Activated naive CD4-positive, alpha-beta T cell treated with anti-CD3 and anti-CD28 coated beads for 36 hours (primary cell): ENCODE data around the gene DNAJC21. TPM values are rescaled to one million over a fixed set of nuclear protein-coding genes. Genes with fewer than 3 reads are reported as not detected.
A peak's percentile ranks its signal among the peaks of the same experiment; 100 is the strongest.

Experiments
- CTCF ChIA-PET: fragments of 350-600 bp; sonication (Branson Sonifier 250); formaldehyde crosslinking; loops from one replicate; lab custom pipeline; 2021; ENCODE audit warnings: antibody characterized with exemption; lab: Charles Lee
- DNase-seq: peaks from one replicate; pipeline ENCODE4 v3.0.0-alpha.2; 2020
- H3K27ac Mint-ChIP-seq: one replicate; pipeline ENCODE4 v1.8.0; 2021; ENCODE audit warnings: mild to moderate bottlenecking, mixed read lengths
- H3K27me3 Mint-ChIP-seq: one replicate; pipeline ENCODE4 v1.8.0; 2021; ENCODE audit warnings: low read depth, mixed read lengths
- H3K36me3 Mint-ChIP-seq: one replicate; pipeline ENCODE4 v1.8.0; 2021; ENCODE audit warnings: low read depth, mixed read lengths
- H3K4me1 Mint-ChIP-seq: one replicate; pipeline ENCODE4 v1.8.0; 2021; ENCODE audit warnings: low read depth, mixed read lengths
- H3K4me3 Mint-ChIP-seq: one replicate; pipeline ENCODE4 v1.8.0; 2021; ENCODE audit warnings: mild to moderate bottlenecking, moderate library complexity, mixed read lengths
- H3K9me3 Mint-ChIP-seq: one replicate; pipeline ENCODE4 v1.8.0; 2021; ENCODE audit warnings: mixed read lengths
- intact Hi-C: fragments of 100-400 bp; cut with micrococcal nuclease; formaldehyde crosslinking; loops from one replicate; pipeline ENCODE4 v1.15.1; 2023
- total RNA-seq, 2 experiments: library from RNA; stranded (reverse); gene quantifications; one replicate each; pipeline ENCODE4 v1.2.3, GENCODE V29; 2021

DNAJC21 gene
- total RNA-seq, 2 experiments from 2014 or later: 59.1 to 62.1 TPM

DNA sequence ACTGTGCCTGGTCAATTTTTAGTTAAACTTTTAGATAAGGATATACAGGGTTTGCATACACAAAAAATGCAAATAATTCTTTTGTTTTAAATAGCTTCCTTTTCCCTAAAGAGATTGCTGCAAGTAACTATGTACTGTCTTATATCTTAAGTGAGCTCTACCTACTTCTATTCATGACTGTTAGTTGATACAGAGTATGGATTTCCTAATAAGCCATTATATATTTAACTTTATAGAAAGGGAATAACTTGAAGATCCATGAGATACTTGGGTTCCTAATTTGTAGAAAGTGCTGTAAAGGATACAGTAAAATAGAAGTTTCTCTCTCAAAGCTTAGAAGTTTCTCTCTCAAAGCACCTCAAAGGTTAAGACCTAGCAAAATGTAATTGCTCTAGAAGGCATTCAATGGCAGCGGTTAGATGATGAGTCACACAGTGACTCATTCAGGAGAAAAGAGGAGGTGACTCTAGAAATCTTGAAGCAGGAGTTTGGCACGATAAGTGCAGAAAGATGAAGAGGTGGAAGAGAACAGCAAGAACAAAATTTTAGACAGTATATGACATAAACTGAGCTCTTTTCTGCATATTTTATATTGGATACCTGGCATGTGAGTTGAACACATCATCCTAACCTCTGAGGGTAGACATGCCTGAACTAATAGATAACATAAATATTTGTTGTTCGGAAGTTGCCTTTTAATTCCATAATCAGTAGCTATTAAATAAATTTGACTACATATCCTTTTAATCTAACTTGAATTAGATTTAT is 5.5 kb upstream of the DNAJC21 start:
- DNase-seq: peak; percentile 64
- Mint-ChIP-seq H3K4me1 (peaks cover 40% of the 10 kb centered on the region), H3K9me3 (no peaks in the 10 kb centered on the region), H3K4me3 (peak overlapping the region; percentile 2), H3K27me3 (no peaks in the 10 kb centered on the region), H3K36me3 (peaks cover 36% of the 10 kb centered on the region), H3K27ac (peak overlapping the region; percentile 89)
- intact Hi-C loops: loop anchor here (1.0 to 10.0 kb wide), 4 partner anchors 9 to 1069 kb away; partner anchors contain the start of genes BRIX1, IL7R and RAD1
- CTCF ChIA-PET: interaction anchor here (1.3 to 2.1 kb wide), 3 partner anchors 9 to 80 kb away, joined by 4 to 9 read pairs (median 4); partner anchors contain the start of genes BRIX1 and RAD1

DNA sequence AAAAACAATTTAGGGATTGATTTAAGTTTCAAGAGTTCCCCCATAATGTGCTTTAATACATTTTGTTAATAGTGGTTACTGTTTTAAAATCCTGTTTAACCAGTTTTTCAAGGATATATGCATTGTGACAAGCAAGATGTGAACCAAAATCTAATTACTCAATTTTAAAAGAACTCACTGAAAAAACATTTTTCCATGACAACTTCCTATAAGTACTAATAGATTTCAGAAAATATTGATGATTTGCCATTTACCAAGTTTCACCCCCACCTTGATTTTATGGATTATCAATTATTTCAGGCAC is 4.9 kb upstream of the DNAJC21 start:
- intact Hi-C loops: loop anchor here (1.0 to 10.0 kb wide), 4 partner anchors 9 to 1070 kb away; partner anchors contain the start of genes BRIX1, IL7R and RAD1
- H3K4me3 Mint-ChIP-seq: no peak overlapping the region
- H3K27me3 Mint-ChIP-seq: no peaks in the 10 kb centered on the region
- H3K27ac Mint-ChIP-seq: peak overlapping the region; percentile 89
- H3K4me1 Mint-ChIP-seq: peaks cover 44% of the 10 kb centered on the region
- no peak for DNase-seq
- H3K9me3 Mint-ChIP-seq: no peaks in the 10 kb centered on the region
- CTCF ChIA-PET: interaction anchor here (1.3 to 2.1 kb wide), 4 partner anchors 8 to 79 kb away, joined by 4 to 9 read pairs (median 4); partner anchors contain the start of genes BRIX1 and RAD1
- peaks cover 37% of the 10 kb centered on the region for H3K36me3 Mint-ChIP-seq

DNA sequence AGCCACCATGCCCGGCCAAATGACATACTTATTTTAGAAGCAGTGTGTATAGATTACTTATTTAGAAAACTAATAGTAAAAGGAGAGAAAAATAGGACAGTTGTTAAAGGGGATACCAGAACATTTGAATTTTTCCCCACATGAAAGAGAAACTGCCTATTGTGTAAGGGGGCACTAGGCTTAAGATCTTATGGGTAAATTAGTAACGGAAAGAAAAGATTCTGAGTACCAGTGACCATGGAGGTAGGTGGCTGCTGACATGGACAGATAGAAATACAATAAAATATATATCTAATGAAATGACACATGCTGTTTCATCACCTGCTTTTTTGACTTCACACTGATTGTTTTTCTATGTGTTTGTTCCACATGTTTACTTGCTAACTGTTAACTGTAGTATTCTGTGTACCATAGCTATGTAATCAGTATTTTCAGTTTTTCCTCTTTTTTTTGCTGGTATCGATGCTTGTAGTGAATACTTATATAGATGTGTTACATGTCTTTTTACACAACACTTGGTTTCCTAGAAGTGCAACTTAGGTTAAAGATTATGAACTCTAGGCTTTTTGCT is 3.0 kb upstream of the DNAJC21 start:
- Mint-ChIP-seq H3K9me3 (no peaks in the 10 kb centered on the region), H3K4me3 (no peak overlapping the region), H3K27ac (peak overlapping the region; percentile 65), H3K4me1 (peaks cover 48% of the 10 kb centered on the region), H3K36me3 (peaks cover 32% of the 10 kb centered on the region), H3K27me3 (no peaks in the 10 kb centered on the region)
- intact Hi-C loops: loop anchor here (5.0 to 10.0 kb wide), 8 partner anchors 691 to 1484 kb away; partner anchors contain the start of genes AMACR, IL7R, LMBRD2 and NADK2
- CTCF ChIA-PET: no interaction called here
- DNase-seq: no peak

DNA sequence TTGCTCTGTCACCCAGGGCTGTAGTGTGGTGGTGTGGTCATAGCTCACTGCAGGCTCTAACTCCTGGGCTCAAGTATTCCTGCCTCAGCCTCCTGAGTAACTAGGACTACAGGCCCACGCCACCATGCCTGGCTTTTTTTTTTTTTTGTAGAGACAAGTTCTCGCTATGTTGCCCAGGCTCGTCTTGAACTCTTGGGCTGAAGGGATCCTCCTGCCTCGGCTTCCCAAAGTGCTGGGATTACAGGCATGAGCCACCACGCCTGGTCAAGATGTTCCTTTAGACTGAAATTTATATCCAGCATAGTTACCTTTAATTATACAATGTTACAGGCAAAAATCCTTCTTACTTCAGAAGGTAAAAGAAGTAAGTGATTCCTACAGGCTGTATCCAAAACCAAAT is 1.6 kb upstream of the DNAJC21 start:
- CTCF ChIA-PET: no interaction called here
- Mint-ChIP-seq H3K4me3 (no peak overlapping the region), H3K36me3 (peaks cover 31% of the 10 kb centered on the region), H3K9me3 (no peaks in the 10 kb centered on the region), H3K4me1 (peaks cover 44% of the 10 kb centered on the region), H3K27ac (no peak overlapping the region), H3K27me3 (no peaks in the 10 kb centered on the region)
- intact Hi-C loops: loop anchor here (5.0 to 10.0 kb wide), 8 partner anchors 690 to 1485 kb away; partner anchors contain the start of genes AMACR, IL7R, LMBRD2 and NADK2
- no peak for DNase-seq

DNA sequence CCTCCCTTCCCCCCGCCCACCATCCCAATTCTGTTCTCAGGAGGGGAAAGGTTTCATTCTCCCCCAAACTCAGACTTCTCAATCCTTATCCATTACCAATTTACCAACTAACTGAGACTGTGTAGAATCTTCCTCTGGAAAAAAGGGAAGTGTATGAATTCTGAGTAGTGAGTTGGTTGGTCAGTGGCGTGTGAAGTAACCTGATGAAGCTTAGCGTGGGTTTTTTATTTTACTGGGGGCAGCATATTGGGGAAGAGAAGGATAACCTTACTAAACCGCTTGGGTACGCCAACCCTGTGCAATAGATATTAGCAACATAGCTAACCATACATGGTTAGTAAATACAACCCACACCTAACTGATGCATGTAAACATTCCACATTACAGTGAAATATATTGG is 1.1 kb upstream of the DNAJC21 start:
- Mint-ChIP-seq H3K36me3 (peaks cover 30% of the 10 kb centered on the region), H3K27ac (no peak overlapping the region), H3K4me3 (no peak overlapping the region), H3K9me3 (no peaks in the 10 kb centered on the region), H3K4me1 (peaks cover 40% of the 10 kb centered on the region), H3K27me3 (no peaks in the 10 kb centered on the region)
- intact Hi-C loops: loop anchor here (5.0 to 10.0 kb wide), 8 partner anchors 689 to 1486 kb away; partner anchors contain the start of genes AMACR, IL7R, LMBRD2 and NADK2
- CTCF ChIA-PET: no interaction called here
- DNase-seq: no peak

DNA sequence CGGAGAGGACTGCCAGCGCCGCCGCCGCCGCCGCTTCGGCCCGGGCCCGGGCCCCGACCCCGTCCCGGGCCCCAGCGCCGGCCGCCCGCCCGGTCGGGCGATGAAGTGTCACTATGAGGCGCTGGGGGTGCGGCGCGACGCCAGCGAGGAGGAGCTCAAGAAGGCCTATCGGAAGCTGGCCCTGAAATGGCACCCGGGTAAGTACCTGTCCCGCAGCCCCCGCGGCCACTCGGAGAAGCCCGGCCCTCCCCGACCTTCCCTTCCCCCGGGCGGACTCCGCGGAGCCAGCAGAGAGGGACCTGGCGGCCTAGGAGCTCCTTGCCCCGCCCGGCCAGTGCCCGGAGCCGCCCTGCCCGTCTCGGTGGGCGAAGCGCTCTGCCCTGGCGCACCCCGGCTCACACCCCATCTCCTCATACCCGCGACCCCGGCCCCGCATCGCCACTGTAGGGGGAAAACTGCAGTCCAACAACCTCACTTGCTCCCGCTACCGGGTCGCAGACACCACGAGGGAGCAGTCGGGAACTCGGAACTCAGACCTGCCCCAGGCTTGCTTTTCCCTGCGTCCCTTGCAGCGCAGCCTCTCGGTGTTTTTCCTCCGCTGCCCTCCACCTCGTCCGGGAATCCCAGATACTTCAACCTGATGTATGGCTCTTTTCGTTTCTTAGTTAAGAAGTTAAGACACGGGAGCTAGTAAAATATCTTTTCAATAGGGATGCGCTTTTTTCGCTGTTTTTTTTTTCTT is 532 bp downstream of the DNAJC21 start:
- peaks cover 35% of the 10 kb centered on the region for H3K4me1 Mint-ChIP-seq

DNA sequence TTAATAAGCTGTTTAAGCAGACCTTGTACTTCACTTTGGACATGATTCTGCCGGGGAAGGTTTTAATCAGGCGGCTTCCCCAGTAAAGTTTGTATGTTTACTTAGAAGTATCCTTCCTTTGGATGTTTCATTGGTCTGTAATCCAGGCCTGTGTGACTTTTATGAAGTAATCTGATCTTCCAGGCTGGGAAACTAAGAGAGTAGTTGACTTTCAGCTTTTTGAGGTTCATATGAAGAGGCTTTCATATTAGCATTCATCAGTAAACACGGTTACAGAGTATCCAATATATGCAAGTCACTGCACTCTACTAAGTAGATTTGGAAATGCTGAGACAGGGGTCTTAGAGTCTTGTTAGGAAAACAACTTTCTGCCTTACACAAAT is 1.1 kb downstream of the DNAJC21 start:
- H3K27me3 Mint-ChIP-seq: no peaks in the 10 kb centered on the region
- CTCF ChIA-PET: interaction anchor here (1.2 to 2.5 kb wide), 3 partner anchors 14 to 73 kb away, joined by 3 to 11 read pairs (median 3); partner anchors contain the start of genes BRIX1 and RAD1
- peaks cover 34% of the 10 kb centered on the region for H3K4me1 Mint-ChIP-seq
- peaks cover 22% of the 10 kb centered on the region for H3K36me3 Mint-ChIP-seq
- peak overlapping the region; percentile 94 for H3K4me3 Mint-ChIP-seq
- peak overlapping the region; percentile 94 for H3K27ac Mint-ChIP-seq
- intact Hi-C loops: loop anchor here (2.0 kb wide), 1 partner anchor 28 kb away; no protein-coding TSS in a partner anchor
- no peak for DNase-seq
- no peaks in the 10 kb centered on the region for H3K9me3 Mint-ChIP-seq

More for the DNA sequence above, 532 bp downstream of the DNAJC21 start:
- H3K4me3 Mint-ChIP-seq: peak overlapping the region; percentile 94
- peak; percentile 82 for DNase-seq
- H3K36me3 Mint-ChIP-seq: peaks cover 21% of the 10 kb centered on the region
- intact Hi-C loops: loop anchor here (1.0 to 10.0 kb wide), 12 partner anchors 15 to 1488 kb away; partner anchors contain the start of genes AMACR, BRIX1, IL7R and LMBRD2
- no peaks in the 10 kb centered on the region for H3K27me3 Mint-ChIP-seq
- CTCF ChIA-PET: interaction anchor here (1.2 to 2.5 kb wide), 4 partner anchors 14 to 74 kb away, joined by 3 to 11 read pairs (median 4); partner anchors contain the start of genes BRIX1 and RAD1
- H3K9me3 Mint-ChIP-seq: no peaks in the 10 kb centered on the region
- H3K27ac Mint-ChIP-seq: peak overlapping the region; percentile 94

- no peaks in the 10 kb centered on the region for H3K9me3 Mint-ChIP-seq
- H3K27me3 Mint-ChIP-seq: no peaks in the 10 kb centered on the region
- peaks cover 33% of the 10 kb centered on the region for H3K4me1 Mint-ChIP-seq
- intact Hi-C loops: loop anchor here (2.0 kb wide), 1 partner anchor 28 kb away; no protein-coding TSS in a partner anchor
- H3K4me3 Mint-ChIP-seq: peak overlapping the region; percentile 94
- no peak for DNase-seq
- peaks cover 19% of the 10 kb centered on the region for H3K36me3 Mint-ChIP-seq
- CTCF ChIA-PET: interaction anchor here (1.5 to 2.5 kb wide), 2 partner anchors 15 to 73 kb away, joined by 3 to 11 read pairs; partner anchors contain the start of genes BRIX1 and RAD1
- peak overlapping the region; percentile 94 for H3K27ac Mint-ChIP-seq
Measured at GRCh38 chr5:34930870-34931269, 1.5 kb downstream of the DNAJC21 start.

DNA sequence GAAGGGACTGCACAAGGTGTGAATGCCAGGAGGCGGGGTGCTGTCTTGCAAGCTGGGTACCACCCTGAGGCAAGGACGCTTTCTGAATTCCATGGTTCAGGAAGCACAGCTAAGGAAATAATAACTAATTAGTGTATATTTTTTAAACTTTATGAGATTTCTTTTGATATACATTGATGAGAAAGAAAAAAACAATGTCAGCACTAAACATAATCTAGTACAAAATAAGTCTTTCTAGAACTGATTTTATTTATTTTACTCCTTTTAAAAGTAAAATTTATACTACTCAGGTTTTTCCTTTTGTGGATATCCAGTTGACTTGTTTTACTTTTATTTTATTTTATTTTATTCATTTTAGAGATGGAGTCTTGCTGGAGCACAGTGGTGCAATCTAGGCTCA is 3.6 kb downstream of the DNAJC21 start:
- Mint-ChIP-seq H3K27me3 (no peaks in the 10 kb centered on the region), H3K9me3 (no peaks in the 10 kb centered on the region), H3K36me3 (peaks cover 23% of the 10 kb centered on the region), H3K4me1 (peaks cover 29% of the 10 kb centered on the region), H3K27ac (no peak overlapping the region), H3K4me3 (no peak overlapping the region)
- intact Hi-C loops: no loop called here
- CTCF ChIA-PET: no interaction called here
- DNase-seq: no peak

- H3K27me3 Mint-ChIP-seq: no peaks in the 10 kb centered on the region
- no peak for DNase-seq
- H3K36me3 Mint-ChIP-seq: peaks cover 34% of the 10 kb centered on the region
- CTCF ChIA-PET: no interaction called here
- no peak overlapping the region for H3K4me3 Mint-ChIP-seq
- no peaks in the 10 kb centered on the region for H3K9me3 Mint-ChIP-seq
- no peaks in the 10 kb centered on the region for H3K4me1 Mint-ChIP-seq
- intact Hi-C loops: no loop called here
- no peak overlapping the region for H3K27ac Mint-ChIP-seq
Measured at GRCh38 chr5:34941936-34942335, 12.6 kb downstream of the DNAJC21 start.

GRCh38 chr5:34944044-34944443 is 14.7 kb downstream of the DNAJC21 start:
- Mint-ChIP-seq H3K4me3 (no peak overlapping the region), H3K27ac (no peak overlapping the region), H3K36me3 (peaks cover 29% of the 10 kb centered on the region), H3K9me3 (no peaks in the 10 kb centered on the region), H3K27me3 (no peaks in the 10 kb centered on the region), H3K4me1 (no peaks in the 10 kb centered on the region)
- DNase-seq: no peak
- CTCF ChIA-PET: interaction anchor here (0.5 to 1.1 kb wide), 4 partner anchors 9 to 855 kb away, joined by 3 to 5 read pairs (median 4); partner anchors contain the start of gene DNAJC21
- intact Hi-C loops: no loop called here
